GM21576 (cell line): Measurements from ENCODE around the gene INCA1.
"Not testable (repeated sequence)": the region's sequence is repeated elsewhere in the genome, so short reads cannot be mapped to it uniquely, and the experiment has no call there.

ENCODE experiments used
- ATAC-seq: cut with Tn5 transposase; IDR thresholded peaks from one replicate; pipeline ENCODE4 v1.9.1; 2021; ENCODE audit warnings: mild to moderate bottlenecking, moderate library complexity; ENCODE audit not compliant: unreplicated experiment

INCA1 gene, protein sequence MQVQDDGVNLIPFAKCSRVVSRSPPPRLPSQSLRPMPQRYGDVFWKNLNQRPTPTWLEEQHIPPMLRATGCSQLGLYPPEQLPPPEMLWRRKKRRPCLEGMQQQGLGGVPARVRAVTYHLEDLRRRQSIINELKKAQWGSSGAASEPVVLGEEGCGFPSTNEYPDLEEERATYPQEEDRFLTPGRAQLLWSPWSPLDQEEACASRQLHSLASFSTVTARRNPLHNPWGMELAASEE

GRCh38 chr17:4997302-4998026 lies at the start of gene INCA1, which contains the start of gene KIF1C:
TSS of gene INCA1 (minus strand) at chr17:4997522. CDS start at chr17:4994437, 3,085 bp downstream.
TSS of gene KIF1C (plus strand) at chr17:4997950. CDS start at chr17:5000247, 2,297 bp downstream.
- ATAC-seq = peak; percentile 81

DNA sequence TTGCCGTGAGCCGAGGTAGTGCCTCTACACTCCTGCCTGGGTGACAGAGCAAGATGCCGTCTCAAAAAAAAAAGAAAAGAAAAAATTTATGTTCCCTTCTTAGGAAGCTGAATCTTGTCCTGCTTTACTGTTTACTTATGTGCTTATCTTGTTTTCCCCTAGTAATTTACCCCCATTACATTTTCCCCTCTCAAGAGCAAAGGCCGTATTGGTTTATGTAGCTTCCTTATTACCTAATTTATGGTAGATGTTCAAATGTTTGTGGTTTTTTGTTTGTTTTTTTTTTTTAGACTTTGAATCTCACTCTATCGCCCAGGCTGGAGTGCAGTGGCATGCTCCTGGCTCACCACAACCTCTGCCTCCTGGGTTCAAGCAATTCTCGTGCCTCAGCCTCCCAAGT lies 48.2 kb upstream of the INCA1 start:
- ATAC-seq = no peak

- ATAC-seq = no peak
Measured at GRCh38 chr17:5044630-5045029, 47.3 kb upstream of the INCA1 start.

GRCh38 chr17:5043524-5043923 lies 46.2 kb upstream of the INCA1 start:
- no peak for ATAC-seq

DNA sequence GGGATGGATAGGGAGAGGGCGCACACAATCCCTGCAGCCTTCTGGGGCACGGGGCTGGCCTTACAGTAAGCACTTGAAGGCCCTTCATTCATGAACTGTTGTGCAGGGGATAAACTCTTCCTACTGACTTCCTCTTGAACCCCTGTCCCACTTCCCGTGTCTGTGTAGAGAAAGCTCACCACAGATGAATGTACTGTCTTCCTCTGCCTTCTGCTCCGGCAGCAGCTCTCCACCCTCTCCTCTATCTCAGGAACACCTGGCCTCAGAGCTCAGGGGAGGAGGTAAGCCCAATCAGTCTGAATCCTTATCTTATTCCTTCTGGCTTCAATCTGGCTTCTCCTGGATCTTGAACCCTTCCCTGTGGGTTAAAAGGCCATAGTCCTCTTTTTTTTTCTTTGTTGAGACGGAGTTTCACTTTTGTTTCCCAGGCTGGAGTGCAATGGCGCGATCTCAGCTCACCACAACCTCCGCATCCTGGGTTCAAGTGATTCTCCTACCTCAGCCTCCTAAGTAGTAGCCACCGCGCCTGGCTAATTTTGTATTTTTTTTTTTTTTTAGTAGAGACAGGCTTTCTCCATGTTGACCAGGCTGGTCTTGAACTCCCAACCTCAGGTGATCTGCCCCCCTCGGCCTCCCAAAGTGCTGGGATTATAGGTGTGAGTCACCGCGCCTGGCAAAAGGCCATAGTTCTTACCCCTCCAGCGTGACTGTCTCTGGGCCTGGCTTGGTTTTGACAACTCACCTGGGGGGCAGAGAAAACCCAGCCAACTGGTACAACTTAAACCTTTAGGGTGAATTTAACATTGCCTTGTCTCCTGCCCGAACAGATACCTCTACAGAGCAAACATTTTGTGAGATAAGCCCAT lies 45.1 kb upstream of the INCA1 start:
- no peak for ATAC-seq

- no peak for ATAC-seq
Measured at GRCh38 chr17:5035315-5035714, 38.0 kb upstream of the INCA1 start, which contains the start of gene SLC52A1. TSS of gene SLC52A1 (minus strand) at chr17:5035426. CDS start at chr17:5034606, 820 bp downstream.

DNA sequence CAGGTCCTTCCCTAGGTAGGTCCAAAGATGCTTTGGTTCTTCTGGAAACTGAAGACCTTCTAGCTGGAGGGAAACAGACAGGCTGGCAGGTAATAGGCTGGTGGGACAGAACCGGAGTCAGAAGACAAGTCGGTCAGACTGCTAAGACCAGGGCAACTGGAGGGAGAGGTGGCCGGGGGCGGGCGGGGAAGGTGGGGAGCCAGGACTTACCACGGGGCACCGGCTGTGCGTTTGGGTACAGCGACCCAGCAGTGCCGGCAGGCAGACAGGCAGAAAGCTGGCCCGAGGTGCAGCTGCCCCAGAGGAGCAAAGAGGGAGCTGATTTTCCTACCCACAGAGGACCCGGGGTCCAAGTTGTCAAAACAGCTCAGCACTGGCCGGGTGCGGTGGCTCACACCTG lies 37.3 kb upstream of the INCA1 start:
- no peak for ATAC-seq

GRCh38 chr17:5034063-5034462 lies 36.7 kb upstream of the INCA1 start:
- no peak for ATAC-seq

DNA sequence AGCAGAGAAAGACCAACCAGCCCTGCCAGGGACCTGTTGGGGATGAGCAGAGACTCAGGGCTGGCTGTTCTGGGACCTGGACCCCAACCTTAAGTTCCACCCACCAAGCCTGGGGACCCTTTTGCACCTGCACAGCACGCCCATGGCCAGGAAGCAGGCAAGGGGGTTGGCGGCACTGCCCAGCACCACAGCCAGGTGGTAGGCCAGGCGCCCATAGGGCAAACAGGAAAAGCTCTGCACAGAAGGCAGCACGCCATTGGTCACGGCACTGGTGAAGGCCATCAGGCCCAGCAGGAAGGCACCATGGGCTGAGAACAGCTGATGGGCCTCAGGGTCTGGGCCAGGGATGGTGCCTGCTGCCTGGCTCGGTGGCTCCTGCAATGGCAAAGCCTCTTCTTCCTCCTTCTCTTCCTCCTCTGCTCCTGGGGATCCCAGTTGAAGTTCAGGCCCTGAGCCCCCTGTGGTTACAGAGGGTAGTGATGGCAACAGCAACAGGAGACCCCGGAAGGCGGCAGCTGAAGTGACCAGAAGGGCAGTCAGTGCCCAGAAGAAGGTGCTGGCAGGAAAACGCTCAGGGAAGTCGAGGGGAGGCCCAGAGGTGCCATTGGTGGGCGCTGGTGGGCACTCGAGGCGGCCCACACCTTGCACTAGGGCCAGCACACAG lies 36.2 kb upstream of the INCA1 start:
- no peak for ATAC-seq

DNA sequence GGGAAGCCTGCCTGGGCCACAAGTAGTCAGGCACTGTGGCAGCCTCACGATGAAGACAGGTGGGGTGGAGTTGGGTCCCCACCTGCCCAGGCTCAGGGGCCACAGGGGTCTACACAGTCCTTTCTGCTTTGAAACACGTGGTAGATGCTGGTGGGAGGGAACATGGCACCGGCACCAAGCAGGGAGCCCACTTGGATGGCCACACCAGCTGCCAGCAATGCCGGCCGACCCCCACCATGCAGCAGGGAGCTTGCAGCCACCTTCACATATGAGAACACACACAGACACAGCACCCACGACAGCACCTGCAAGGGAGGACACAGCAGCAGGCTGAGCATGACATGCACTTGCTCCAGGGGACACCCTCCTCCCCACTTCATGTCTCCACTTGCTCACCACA lies 35.5 kb upstream of the INCA1 start:
- ATAC-seq = no peak

DNA sequence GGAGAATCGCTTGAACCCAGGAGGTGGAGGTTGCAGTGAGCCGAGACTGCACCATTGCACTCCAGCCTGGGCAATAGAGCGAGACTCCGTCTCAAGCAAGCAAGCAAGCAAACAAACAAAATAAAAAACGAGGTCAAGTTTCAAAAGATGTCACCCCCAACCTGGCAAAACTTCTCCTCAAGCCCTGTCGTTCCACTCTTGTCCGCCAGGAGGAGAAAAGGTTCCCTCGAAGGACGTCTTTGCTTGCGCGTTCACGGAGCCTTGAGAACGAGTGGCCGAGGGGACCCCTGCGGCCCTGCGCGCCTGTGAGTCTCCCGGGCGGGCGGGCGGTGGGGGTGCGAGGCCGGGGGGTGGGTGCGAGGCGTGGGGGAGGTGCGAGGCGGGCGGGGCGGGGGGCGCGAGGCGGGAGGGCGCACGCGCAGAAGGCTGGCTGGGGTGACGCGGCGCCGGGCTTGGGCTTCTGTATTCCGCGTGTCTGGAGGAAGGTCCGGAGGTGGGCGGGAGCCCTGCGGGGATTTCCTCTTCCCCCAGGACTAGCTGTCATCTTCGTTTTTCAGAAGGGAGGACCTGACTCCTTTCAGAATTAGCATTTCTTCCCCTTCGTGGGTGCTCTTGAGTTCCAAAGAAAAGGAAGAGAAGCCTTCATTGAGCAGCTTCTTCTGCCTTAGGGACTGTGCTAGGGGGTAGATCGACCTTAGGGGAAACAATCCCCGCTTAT lies 34.2 kb upstream of the INCA1 start:
- ATAC-seq = no peak

- ATAC-seq = not testable (repeated sequence)
Measured at GRCh38 chr17:5030168-5030567, 32.8 kb upstream of the INCA1 start.

DNA sequence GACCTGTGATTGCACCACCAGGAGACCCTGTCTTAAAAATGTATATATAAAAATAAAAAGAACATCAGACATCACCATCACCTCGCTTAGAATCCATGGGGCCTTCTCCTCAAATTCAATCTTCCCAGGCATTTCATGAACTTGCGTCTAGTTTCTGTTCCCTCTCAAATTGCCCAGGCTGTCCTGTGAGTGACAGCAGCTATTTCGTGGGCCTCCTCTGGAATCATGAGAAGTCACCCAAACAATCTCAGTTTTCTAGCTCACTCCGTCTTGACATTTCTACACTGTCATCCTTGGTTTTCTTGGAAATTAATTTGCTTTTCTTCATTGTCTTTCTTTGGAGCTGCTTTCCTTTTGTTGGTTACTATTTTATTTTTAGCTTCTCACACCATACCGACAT lies 30.6 kb upstream of the INCA1 start:
- ATAC-seq = no peak

DNA sequence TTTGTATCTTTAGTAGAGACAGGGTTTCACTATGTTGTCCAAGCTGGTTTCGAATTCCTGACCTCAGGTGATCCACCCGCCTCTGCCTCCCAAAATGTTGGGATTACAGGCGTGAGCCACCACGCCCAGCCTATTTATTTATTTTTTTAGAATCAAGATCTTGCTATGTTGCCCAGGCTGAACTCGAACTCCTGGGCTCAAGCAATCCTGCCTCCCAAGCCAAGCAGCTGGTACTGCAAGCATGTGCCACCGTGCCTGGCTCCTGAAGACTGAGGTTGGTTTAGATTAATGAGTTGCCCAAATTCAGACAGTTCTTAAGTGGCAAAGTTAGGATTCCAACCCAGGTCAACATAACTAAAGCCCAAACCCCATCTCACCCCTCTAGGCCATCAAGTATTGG lies 30.0 kb upstream of the INCA1 start:
- no peak for ATAC-seq

DNA sequence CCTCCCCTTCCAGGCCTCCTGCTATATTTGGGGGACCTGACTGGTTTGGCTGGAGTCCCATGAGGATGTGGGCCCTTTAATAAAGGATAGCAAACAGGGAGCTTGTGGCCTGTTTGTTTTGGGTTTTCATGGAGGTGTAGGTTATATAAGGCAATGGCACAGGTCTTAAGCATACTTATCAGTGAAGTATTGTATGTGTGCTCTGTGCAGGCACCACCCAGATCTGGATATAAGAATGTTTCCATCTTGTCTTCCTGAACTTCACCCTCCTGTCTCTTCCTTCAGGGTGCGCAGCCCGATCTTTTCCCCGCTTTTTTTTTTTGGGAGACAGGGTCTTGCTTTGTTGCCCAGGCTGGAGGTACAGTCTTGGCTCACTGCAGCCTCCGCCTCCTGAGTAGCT lies 27.3 kb upstream of the INCA1 start:
- no peak for ATAC-seq

DNA sequence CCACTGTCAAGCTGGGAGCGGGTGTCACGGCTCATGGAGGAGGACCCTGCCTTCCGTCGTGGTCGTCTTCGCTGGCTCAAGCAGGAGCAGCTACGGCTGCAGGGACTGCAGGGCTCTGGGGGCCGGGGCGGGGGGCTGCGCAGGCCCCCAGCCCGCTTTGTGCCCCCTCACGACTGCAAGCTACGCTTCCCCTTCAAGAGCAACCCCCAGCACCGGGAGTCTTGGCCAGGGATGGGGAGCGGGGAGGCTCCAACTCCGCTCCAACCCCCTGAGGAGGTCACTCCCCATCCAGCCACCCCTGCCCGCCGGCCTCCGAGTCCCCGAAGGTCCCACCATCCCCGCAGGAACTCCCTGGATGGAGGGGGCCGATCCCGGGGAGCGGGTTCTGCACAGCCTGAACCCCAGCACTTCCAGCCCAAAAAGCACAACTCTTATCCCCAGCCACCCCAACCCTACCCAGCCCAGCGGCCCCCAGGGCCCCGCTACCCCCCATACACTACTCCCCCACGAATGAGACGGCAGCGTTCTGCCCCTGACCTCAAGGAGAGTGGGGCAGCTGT lies 26.3 kb upstream of the INCA1 start:
- ATAC-seq = no peak

- ATAC-seq = no peak
Measured at GRCh38 chr17:5022171-5022711, 24.9 kb upstream of the INCA1 start.

DNA sequence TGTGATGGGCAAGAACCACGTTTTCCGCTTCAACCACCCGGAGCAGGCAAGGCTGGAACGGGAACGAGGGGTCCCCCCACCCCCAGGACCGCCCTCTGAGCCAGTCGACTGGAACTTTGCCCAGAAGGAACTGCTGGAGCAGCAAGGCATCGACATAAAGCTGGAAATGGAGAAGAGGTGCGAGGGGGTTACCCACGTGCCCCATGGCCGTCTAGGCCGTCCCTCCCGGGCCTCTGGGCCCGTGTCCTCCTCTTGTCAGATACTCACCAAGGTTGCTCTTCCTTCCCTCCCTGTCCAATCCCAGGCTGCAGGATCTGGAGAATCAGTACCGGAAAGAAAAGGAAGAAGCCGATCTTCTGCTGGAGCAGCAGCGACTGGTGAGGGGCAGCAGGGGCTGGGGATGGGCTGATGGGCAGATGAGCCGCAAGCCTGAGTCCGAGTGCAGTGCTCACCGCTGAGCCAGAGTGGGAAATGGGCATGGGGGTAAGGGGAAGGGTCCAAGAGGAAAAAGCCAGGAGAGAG lies 23.2 kb upstream of the INCA1 start:
- no peak for ATAC-seq

DNA sequence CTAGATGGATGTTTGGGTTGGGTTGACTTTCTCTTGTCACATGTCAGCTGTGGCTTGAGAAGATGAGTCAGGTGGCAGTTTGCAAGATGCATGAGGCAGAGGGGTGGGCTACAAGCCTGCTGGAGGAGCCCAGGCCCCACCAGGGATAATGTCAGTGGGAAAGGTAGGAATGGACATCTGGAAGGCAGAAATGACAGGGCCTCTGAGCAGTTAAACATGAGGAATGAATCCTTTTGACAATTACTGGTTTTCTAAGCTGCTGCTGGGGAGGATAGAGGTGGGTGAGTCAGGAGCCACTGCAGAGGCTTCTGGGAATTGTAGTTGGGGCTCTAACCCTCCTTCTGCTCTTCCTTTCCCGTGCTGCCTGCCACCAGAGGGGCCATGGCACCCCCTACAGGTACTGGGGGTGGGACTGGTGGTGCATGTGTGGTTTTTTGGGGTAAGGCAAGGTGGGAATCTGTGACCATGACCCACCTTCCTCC lies 22.2 kb upstream of the INCA1 start:
- no peak for ATAC-seq
